ENCODE data around the gene SCUBE1. TPM values are rescaled to one million over a fixed set of nuclear protein-coding genes. Genes with fewer than 3 reads are reported as not detected.
A peak's percentile ranks its signal among the peaks of the same experiment; 100 is the strongest.

SCUBE1 gene
- total and polyA plus RNA-seq, 2 experiments from 2014 or later = 2.1 to 2.2 TPM

DNA sequence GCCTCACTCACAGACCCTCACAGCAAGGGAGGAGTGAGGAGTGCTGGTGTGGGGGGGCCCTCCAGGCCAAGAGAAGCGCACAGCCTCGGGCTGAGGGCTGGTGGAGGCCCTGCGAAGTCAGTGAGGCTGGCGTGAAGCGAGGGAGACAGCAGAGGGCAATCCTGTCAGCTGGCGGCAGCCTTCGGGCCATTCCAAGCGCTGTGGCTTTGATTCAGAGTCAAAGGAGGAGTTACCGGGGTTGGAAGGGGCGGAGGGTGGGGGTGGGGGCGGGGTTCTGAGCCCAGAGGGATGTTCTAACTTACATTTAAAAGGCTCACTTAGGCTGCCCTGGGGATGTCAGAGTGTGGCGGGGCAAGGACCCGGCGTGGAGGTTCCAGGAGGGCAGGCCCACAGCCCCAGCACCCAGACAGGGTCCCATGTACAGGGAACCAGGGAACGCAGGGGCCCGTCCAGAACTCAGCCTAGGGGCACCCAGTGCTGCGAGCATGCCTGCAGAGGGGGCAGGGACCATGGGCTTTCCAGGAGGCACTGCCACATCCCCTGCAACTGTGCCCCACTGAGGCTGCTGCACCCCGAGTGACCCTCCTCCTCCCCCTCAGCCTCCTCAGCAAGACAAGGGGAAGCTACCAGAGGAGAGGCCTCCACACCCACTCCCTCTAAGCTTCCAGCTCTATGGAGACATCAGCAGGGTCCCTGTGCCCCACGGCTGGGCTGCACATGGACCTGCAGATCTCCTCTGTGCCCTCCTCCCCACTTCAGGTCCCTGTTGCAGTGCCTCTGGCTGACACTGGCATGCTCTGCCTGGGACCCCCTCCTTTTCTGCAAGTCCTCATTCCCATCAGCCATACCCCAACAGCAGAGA is 116.6 kb downstream of the SCUBE1 start:
- no peaks in the 10 kb centered on the region for H3K79me2 ChIP-seq
- H3K4me2 ChIP-seq = peak overlapping the region; percentile 49
- H3K9me3 ChIP-seq (ENCODE audit: low read depth) = no peaks in the 10 kb centered on the region
- H3K9me2 ChIP-seq (replicated peaks; ENCODE audit: insufficient read depth) = no peaks in the 10 kb centered on the region
- DNase-seq (ENCODE audit: low spot score) = peak; percentile 75
- no peaks in the 10 kb centered on the region for H3K27me3 ChIP-seq
- WGBS (ENCODE audit: low lambda C conversion rate, missing lambda C conversion rate) = 32% methylated on average over 19 of the region's 19 CpGs
- TF ChIP-seq, protein P1, sequence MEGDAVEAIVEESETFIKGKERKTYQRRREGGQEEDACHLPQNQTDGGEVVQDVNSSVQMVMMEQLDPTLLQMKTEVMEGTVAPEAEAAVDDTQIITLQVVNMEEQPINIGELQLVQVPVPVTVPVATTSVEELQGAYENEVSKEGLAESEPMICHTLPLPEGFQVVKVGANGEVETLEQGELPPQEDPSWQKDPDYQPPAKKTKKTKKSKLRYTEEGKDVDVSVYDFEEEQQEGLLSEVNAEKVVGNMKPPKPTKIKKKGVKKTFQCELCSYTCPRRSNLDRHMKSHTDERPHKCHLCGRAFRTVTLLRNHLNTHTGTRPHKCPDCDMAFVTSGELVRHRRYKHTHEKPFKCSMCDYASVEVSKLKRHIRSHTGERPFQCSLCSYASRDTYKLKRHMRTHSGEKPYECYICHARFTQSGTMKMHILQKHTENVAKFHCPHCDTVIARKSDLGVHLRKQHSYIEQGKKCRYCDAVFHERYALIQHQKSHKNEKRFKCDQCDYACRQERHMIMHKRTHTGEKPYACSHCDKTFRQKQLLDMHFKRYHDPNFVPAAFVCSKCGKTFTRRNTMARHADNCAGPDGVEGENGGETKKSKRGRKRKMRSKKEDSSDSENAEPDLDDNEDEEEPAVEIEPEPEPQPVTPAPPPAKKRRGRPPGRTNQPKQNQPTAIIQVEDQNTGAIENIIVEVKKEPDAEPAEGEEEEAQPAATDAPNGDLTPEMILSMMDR (IDR thresholded peaks at IDR 0.05; ENCODE audit: poor library complexity) = peak; percentile 17
- TF ChIP-seq EZH2 (IDR thresholded peaks at IDR 0.05; ENCODE audit: borderline replicate concordance) = no peak
- H3K4me1 ChIP-seq (ENCODE audit: insufficient read depth) = peaks cover 15% of the 10 kb centered on the region
- H3K4me3 ChIP-seq = no peak overlapping the region
- no peak overlapping the region for H2AFZ ChIP-seq
- H3K36me3 ChIP-seq (replicated peaks; ENCODE audit: insufficient read depth, low read depth) = no peaks in the 10 kb centered on the region
- H3K27ac ChIP-seq = peak overlapping the region; percentile 10
- no peaks in the 10 kb centered on the region for H4K20me1 ChIP-seq (ENCODE audit: insufficient read depth, poor library complexity, severe bottlenecking)

GRCh38 chr22:43225609-43226008 is 117.6 kb downstream of the SCUBE1 start:
- Histone ChIP-seq H2AFZ (no peak overlapping the region), H3K79me2 (no peaks in the 10 kb centered on the region), H3K27me3 (no peaks in the 10 kb centered on the region), H3K9me2 (replicated peaks; ENCODE audit: insufficient read depth) (no peaks in the 10 kb centered on the region), H3K36me3 (replicated peaks; ENCODE audit: insufficient read depth, low read depth) (no peaks in the 10 kb centered on the region), H4K20me1 (ENCODE audit: insufficient read depth, poor library complexity, severe bottlenecking) (no peaks in the 10 kb centered on the region), H3K4me3 (no peak overlapping the region), H3K4me2 (no peak overlapping the region), H3K9me3 (ENCODE audit: low read depth) (no peaks in the 10 kb centered on the region), H3K4me1 (ENCODE audit: insufficient read depth) (peaks cover 15% of the 10 kb centered on the region), H3K27ac (no peak overlapping the region)
- TF ChIP-seq EZH2 (IDR thresholded peaks at IDR 0.05; ENCODE audit: borderline replicate concordance) (no peak), EZH2phosphoT487 (IDR thresholded peaks at IDR 0.05; ENCODE audit: low read depth, severe bottlenecking, unreplicated experiment) (no peak)
- TF ChIP-seq, protein P1 (IDR thresholded peaks at IDR 0.05; ENCODE audit: poor library complexity) = no peak
- WGBS (ENCODE audit: low lambda C conversion rate, missing lambda C conversion rate) = 88% methylated on average over 8 of the region's 8 CpGs
- DNase-seq (ENCODE audit: low spot score) = no peak

- no peaks in the 10 kb centered on the region for H3K9me3 ChIP-seq (ENCODE audit: low read depth)
- H2AFZ ChIP-seq = no peak overlapping the region
- H3K4me3 ChIP-seq = no peak overlapping the region
- H3K79me2 ChIP-seq = no peaks in the 10 kb centered on the region
- no peak for TF ChIP-seq EZH2phosphoT487 (IDR thresholded peaks at IDR 0.05; ENCODE audit: low read depth, severe bottlenecking, unreplicated experiment)
- no peak for TF ChIP-seq EZH2 (IDR thresholded peaks at IDR 0.05; ENCODE audit: borderline replicate concordance)
- TF ChIP-seq, protein P1 (IDR thresholded peaks at IDR 0.05; ENCODE audit: poor library complexity) = no peak
- H3K9me2 ChIP-seq (replicated peaks; ENCODE audit: insufficient read depth) = no peaks in the 10 kb centered on the region
- WGBS (ENCODE audit: low lambda C conversion rate, missing lambda C conversion rate) = 97% methylated on average over 13 of the region's 13 CpGs
- H3K4me2 ChIP-seq = no peak overlapping the region
- H3K27me3 ChIP-seq = no peaks in the 10 kb centered on the region
- H4K20me1 ChIP-seq (ENCODE audit: insufficient read depth, poor library complexity, severe bottlenecking) = no peaks in the 10 kb centered on the region
- DNase-seq (ENCODE audit: low spot score) = no peak
- no peak overlapping the region for H3K27ac ChIP-seq
- H3K36me3 ChIP-seq (replicated peaks; ENCODE audit: insufficient read depth, low read depth) = no peaks in the 10 kb centered on the region
- H3K4me1 ChIP-seq (ENCODE audit: insufficient read depth) = peaks cover 15% of the 10 kb centered on the region
Measured at GRCh38 chr22:43222987-43223386, 120.2 kb downstream of the SCUBE1 start.
